GM20000 (cell line): ENCODE data around the gene KHNYN.
"Not testable (repeated sequence)": the region's sequence is repeated elsewhere in the genome, so short reads cannot be mapped to it uniquely, and the experiment has no call there.

Source experiments
- DNase-seq: peaks from one replicate; pipeline ENCODE4 v3.0.0; 2012; ENCODE audit warnings: low spot score
- CTCF ChIP-seq: IDR thresholded peaks from 2 replicates; pipeline ENCODE4 v1.5.1; 2012; ENCODE audit warnings: mild to moderate bottlenecking, control low read depth; ENCODE audit errors: extremely low read depth, missing control alignments

KHNYN gene

GRCh38 chr14:24441485-24441884 is 11.7 kb downstream of the KHNYN start:
- TF ChIP-seq CTCF = no peak
- no peak for DNase-seq

GRCh38 chr14:24441904-24442239 is 12.1 kb downstream of the KHNYN start:
- no peak for TF ChIP-seq CTCF
- DNase-seq = no peak

- no peak for TF ChIP-seq CTCF
- DNase-seq = peak; percentile 92
Observed at GRCh38 chr14:24442240-24443052, 12.7 kb downstream of the KHNYN start, which contains the start of gene SDR39U1. Gene SDR39U1 (minus strand): TSS chr14:24442776. CDS start chr14:24442769, 7 bp downstream.

DNA sequence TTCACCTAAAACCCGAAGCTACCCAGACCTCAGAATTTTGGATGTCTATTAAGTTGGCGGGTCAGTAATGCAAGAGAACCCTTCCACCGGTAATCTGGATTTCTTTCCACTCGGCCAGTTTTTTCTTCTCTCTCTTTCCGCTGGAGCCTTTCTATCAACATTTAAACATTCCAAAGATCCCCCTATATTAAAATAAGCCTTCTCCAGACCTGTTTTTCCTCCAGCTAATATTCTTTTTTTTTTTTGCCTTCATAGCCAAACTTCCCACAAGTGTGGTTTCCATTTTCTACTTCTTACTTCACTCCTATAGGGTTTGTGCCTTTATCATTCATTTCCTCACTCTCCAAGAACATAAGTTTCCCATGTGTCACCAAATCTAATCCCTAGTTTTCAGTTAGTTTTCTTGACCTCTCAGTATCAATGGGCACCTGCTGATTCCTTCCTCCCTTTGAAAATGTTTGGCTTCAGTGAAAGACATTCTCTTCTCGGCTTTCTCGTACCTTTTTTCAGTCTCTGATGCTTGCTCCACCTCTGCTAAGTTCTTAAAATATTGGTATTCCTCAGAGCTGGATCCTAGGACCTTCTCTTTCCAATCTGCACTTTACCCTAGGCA is 13.4 kb downstream of the KHNYN start:
- no peak for DNase-seq

DNA sequence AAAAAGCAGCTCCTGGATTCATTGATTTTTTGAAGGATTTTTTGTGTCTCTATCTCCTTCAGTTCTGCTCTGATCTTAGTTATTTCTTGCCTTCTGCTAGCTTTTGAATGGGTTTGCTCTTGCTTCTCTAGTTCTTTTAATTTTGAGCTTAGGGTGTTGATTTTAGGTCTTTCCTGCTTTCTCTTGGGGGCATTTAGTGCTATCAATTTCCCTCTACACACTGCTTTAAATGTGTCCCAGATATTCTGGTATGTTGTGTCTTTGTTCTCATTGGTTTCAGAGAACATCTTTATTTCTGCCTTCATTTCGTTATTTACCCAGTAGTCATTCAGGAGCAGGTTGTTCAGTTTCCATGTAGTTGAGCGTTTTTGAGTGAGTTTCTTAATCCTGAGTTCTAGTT is 21.1 kb downstream of the KHNYN start:
- not testable (repeated sequence) for DNase-seq

More for the DNA sequence above, 13.4 kb downstream of the KHNYN start:
- no peak for TF ChIP-seq CTCF

DNA sequence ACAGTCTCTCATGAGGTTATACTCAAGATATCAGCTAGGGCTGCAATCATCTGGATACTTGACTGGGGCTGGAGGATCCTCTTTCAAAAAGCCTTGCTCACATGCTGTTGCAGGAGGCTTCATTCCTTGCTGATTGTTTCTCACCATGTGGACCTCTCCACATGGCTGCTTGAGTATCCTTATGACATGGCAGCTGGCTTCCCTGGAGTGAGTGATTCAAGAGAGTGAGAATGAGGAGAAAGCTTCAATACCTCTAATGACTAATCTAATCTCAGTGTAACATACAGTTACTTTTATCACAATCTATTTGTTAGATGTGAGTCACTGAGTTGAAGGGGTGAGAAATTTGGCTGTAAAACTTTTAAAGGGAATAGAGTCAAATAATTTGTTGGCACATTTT is 27.2 kb downstream of the KHNYN start:
- DNase-seq = no peak

GRCh38 chr14:24458736-24459135 is 29.0 kb downstream of the KHNYN start:
- no peak for TF ChIP-seq CTCF
- no peak for DNase-seq

More for the DNA sequence above, 27.2 kb downstream of the KHNYN start:
- TF ChIP-seq CTCF = no peak
